ENCODE data around the gene THAP11. TPM values are rescaled to one million over a fixed set of nuclear protein-coding genes. Genes with fewer than 3 reads are reported as not detected.
A peak's percentile ranks its signal among the peaks of the same experiment; 100 is the strongest.

Gene THAP11
- total and polyA plus RNA-seq, 2 of the 13 experiments (the other 11 are each of a cell fraction or from before 2014, with no cell fraction given) = 44.2 to 53.4 TPM

DNA sequence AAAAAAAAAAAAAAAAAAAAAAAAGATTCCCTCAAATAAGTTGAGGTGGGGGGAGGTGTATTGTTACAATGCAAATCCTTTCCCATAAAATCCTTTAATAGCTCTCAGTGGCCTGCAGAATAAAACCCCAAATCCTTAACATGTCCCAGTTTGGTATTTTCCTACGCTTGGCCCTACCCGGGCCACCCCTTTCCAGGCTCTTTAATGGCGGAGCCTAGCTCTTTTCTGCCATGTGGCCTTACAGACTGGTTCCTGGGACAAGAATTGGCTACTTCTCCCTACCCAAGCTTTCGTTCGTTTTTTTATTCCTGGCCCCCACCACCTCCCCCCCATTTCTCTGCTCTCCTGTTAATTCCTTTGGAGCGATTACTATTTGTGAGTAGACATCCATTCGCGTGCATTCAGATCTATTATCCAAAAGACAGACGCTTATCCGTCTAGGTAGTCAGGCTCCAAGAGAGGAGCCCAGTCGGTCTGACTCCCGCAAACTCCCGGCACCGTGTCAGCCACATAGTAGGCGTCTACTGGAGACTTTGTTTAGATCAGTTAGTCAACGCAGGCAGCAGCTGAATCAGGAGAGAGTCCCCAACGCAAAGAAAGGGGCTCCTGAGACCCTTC is 813 bp upstream of the THAP11 start (continued):
- peak; percentile 92 for TF ChIP-seq ZKSCAN1 (IDR thresholded peaks at IDR 0.05; ENCODE audit: low read length)
- TF ChIP-seq ZSCAN25 (CRISPR knock-in tag; IDR thresholded peaks at IDR 0.05) = no peak
- peak; percentile 88 for TF ChIP-seq ZMYM2 (CRISPR knock-in tag; IDR thresholded peaks at IDR 0.05)
- TF ChIP-seq ZNF33A (CRISPR knock-in tag; IDR thresholded peaks at IDR 0.05; ENCODE audit: borderline replicate concordance) = peak; percentile 29; the same call in 1 of the 2 replicates
- no peak for TF ChIP-seq ZNF235 (CRISPR knock-in tag; IDR thresholded peaks at IDR 0.05; ENCODE audit: borderline replicate concordance)
- TF ChIP-seq FOXC1 (CRISPR knock-in tag; IDR thresholded peaks at IDR 0.05; ENCODE audit: borderline replicate concordance) = no peak
- TF ChIP-seq, protein P1, sequence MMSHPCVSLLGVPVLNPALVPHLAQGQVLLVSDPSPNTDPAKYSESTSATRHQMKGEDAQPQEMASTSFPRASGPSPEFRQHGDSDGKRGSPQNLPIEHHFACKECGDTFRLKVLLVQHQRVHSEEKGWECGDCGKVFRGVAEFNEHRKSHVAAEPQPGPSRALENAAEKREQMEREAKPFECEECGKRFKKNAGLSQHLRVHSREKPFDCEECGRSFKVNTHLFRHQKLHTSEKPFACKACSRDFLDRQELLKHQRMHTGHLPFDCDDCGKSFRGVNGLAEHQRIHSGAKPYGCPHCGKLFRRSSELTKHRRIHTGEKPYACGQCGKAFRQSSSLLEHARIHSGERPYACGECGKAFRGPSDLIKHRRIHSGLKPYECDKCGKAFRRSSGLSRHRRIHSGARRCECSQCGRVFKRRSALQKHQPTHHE (CRISPR knock-in tag; IDR thresholded peaks at IDR 0.05; ENCODE audit: borderline replicate concordance) = 0 out of 2 replicates have a peak, but pooled peaks have one; percentile 1
- no peak for TF ChIP-seq KMT2A (CRISPR knock-in tag; IDR thresholded peaks at IDR 0.05)
- no peak for TF ChIP-seq MAFF (IDR thresholded peaks at IDR 0.05; ENCODE audit: low read depth, low read length)
- TF ChIP-seq, protein P2, sequence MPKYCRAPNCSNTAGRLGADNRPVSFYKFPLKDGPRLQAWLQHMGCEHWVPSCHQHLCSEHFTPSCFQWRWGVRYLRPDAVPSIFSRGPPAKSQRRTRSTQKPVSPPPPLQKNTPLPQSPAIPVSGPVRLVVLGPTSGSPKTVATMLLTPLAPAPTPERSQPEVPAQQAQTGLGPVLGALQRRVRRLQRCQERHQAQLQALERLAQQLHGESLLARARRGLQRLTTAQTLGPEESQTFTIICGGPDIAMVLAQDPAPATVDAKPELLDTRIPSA (CRISPR knock-in tag; IDR thresholded peaks at IDR 0.05; ENCODE audit: borderline replicate concordance) = no peak
- TF ChIP-seq, protein P3, sequence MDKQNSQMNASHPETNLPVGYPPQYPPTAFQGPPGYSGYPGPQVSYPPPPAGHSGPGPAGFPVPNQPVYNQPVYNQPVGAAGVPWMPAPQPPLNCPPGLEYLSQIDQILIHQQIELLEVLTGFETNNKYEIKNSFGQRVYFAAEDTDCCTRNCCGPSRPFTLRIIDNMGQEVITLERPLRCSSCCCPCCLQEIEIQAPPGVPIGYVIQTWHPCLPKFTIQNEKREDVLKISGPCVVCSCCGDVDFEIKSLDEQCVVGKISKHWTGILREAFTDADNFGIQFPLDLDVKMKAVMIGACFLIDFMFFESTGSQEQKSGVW (CRISPR knock-in tag; IDR thresholded peaks at IDR 0.05; ENCODE audit: borderline replicate concordance) = no peak
- no peak for TF ChIP-seq MTA1 (CRISPR knock-in tag; IDR thresholded peaks at IDR 0.05; ENCODE audit: borderline replicate concordance)
- TF ChIP-seq RARA (CRISPR knock-in tag; IDR thresholded peaks at IDR 0.05) = no peak
- TF ChIP-seq SYNCRIP (IDR thresholded peaks at IDR 0.05; ENCODE audit: insufficient read depth, low read depth, low read length) = no peak
- TF ChIP-seq PLRG1 (conservative IDR thresholded peaks at IDR 0.05) = no peak
- no peak for TF ChIP-seq SATB2 (CRISPR knock-in tag; IDR thresholded peaks at IDR 0.05)
- no peak for TF ChIP-seq HDAC2 (CRISPR knock-in tag; IDR thresholded peaks at IDR 0.05)
- TF ChIP-seq, protein P4, sequence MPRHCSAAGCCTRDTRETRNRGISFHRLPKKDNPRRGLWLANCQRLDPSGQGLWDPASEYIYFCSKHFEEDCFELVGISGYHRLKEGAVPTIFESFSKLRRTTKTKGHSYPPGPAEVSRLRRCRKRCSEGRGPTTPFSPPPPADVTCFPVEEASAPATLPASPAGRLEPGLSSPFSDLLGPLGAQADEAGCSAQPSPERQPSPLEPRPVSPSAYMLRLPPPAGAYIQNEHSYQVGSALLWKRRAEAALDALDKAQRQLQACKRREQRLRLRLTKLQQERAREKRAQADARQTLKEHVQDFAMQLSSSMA (CRISPR knock-in tag; IDR thresholded peaks at IDR 0.05) = no peak
- TF ChIP-seq NR3C1 (CRISPR knock-in tag; IDR thresholded peaks at IDR 0.05) = no peak
- TF ChIP-seq ZNF138 (CRISPR knock-in tag; IDR thresholded peaks at IDR 0.05; ENCODE audit: low read depth) = no peak
- TF ChIP-seq ZNF616 (CRISPR knock-in tag; IDR thresholded peaks at IDR 0.05; ENCODE audit: low read depth) = 0 out of 2 replicates have a peak, but pooled peaks have one; percentile 38
- TF ChIP-seq YY1 (IDR thresholded peaks at IDR 0.05; ENCODE audit: insufficient read depth, insufficient replicate concordance, low read depth, low read length) = peak; percentile 15
- TF ChIP-seq, protein P5, sequence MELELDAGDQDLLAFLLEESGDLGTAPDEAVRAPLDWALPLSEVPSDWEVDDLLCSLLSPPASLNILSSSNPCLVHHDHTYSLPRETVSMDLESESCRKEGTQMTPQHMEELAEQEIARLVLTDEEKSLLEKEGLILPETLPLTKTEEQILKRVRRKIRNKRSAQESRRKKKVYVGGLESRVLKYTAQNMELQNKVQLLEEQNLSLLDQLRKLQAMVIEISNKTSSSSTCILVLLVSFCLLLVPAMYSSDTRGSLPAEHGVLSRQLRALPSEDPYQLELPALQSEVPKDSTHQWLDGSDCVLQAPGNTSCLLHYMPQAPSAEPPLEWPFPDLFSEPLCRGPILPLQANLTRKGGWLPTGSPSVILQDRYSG (CRISPR knock-in tag; IDR thresholded peaks at IDR 0.05) = no peak
- TF ChIP-seq IRX3 (CRISPR knock-in tag; IDR thresholded peaks at IDR 0.05; ENCODE audit: borderline replicate concordance, low read depth) = 0 out of 2 replicates have a peak, but pooled peaks have one; percentile 35
- TF ChIP-seq GFI1 (CRISPR knock-in tag; IDR thresholded peaks at IDR 0.05; ENCODE audit: borderline replicate concordance) = no peak
- 0 out of 2 replicates have a peak, but pooled peaks have one; percentile 40 for TF ChIP-seq CENPT (CRISPR knock-in tag; IDR thresholded peaks at IDR 0.05; ENCODE audit: low read depth)
- TF ChIP-seq GATA4 (IDR thresholded peaks at IDR 0.05; ENCODE audit: borderline replicate concordance, low read depth) = peak; percentile 38; the same call in 1 of the 2 replicates

All from HepG2 (cell line).